Keratinocyte (primary cell): Measurements from ENCODE around the gene EME2. TPM values are rescaled to one million over a fixed set of nuclear protein-coding genes. Genes with fewer than 3 reads are reported as not detected.

Source experiments
- DNase-seq: peaks from one replicate; pipeline ENCODE4 v3.0.0-alpha.2; 2011; ENCODE audit warnings: low read depth, missing footprints, low spot score
- FAIRE-seq: peaks from 2 replicates; lab custom pipeline; 2011; peaks lifted over from hg19 to GRCh38; lab: Jason Lieb, UNC
- H2AFZ ChIP-seq: 2 replicates; pipeline ENCODE4 v1.6.0; 2012; ENCODE audit warnings: low read length, control low read depth, inconsistent platforms; ENCODE audit not compliant: control insufficient read depth
- H3K27ac ChIP-seq: 2 replicates; pipeline ENCODE4 v1.5.1; 2011; ENCODE audit warnings: low read length; ENCODE audit not compliant: control insufficient read depth, insufficient read depth
- H3K27me3 ChIP-seq: 3 replicates; pipeline ENCODE4 v1.6.0; 2011; ENCODE audit warnings: low read length; ENCODE audit not compliant: control insufficient read depth, insufficient read depth; ENCODE audit errors: extremely low read depth
- H3K36me3 ChIP-seq, 2 experiments: 2 replicates in 1 of 2; 3 replicates in 1 of 2; pipeline ENCODE4 v1.5.1; 2011; ENCODE audit warnings: low read length in 2 of 2, mild to moderate bottlenecking in 1 of 2; ENCODE audit not compliant: control insufficient read depth in 2 of 2, insufficient read depth in 2 of 2; ENCODE audit errors: extremely low read depth in 1 of 2
- H3K4me1 ChIP-seq: 3 replicates; pipeline ENCODE4 v1.5.1; 2011; ENCODE audit warnings: low read length; ENCODE audit not compliant: control insufficient read depth, insufficient read depth; ENCODE audit errors: extremely low read depth
- H3K4me2 ChIP-seq: 3 replicates; pipeline ENCODE4 v1.6.0; 2011; ENCODE audit warnings: low read depth, low read length; ENCODE audit not compliant: control insufficient read depth, insufficient read depth; ENCODE audit errors: extremely low read depth
- H3K4me3 ChIP-seq, 3 experiments: fragments of 200-600 bp in 1 of 3; sonication (generic) in 1 of 3; 2 replicates in 2 of 3; 3 replicates in 1 of 3; pipeline ENCODE4 v1.5.1; 2011 to 2016; ENCODE audit warnings: low read length in 3 of 3, mild to moderate bottlenecking in 3 of 3, control low read depth in 2 of 3, inconsistent platforms in 1 of 3, low read depth in 1 of 3, mixed read lengths in 1 of 3, mixed run types in 1 of 3, moderate library complexity in 1 of 3; ENCODE audit not compliant: control insufficient read depth in 2 of 3, insufficient read depth in 2 of 3; ENCODE audit errors: extremely low read depth in 1 of 3
- H3K79me2 ChIP-seq: 2 replicates; pipeline ENCODE4 v1.6.0; 2012; ENCODE audit warnings: low read length; ENCODE audit not compliant: control insufficient read depth, insufficient read depth
- H3K9ac ChIP-seq: 3 replicates; pipeline ENCODE4 v1.6.0; 2011; ENCODE audit warnings: low read length; ENCODE audit not compliant: control insufficient read depth, insufficient read depth; ENCODE audit errors: extremely low read depth
- H3K9me1 ChIP-seq: 3 replicates; pipeline ENCODE4 v1.6.0; 2011; ENCODE audit warnings: low read length; ENCODE audit not compliant: control insufficient read depth, insufficient read depth; ENCODE audit errors: extremely low read depth
- H3K9me3 ChIP-seq: 2 replicates; pipeline ENCODE4 v1.5.1; 2012; ENCODE audit warnings: low read depth, low read length; ENCODE audit not compliant: control insufficient read depth
- H4K20me1 ChIP-seq: 3 replicates; pipeline ENCODE4 v1.6.0; 2011; ENCODE audit warnings: low read length; ENCODE audit not compliant: control insufficient read depth, insufficient read depth; ENCODE audit errors: extremely low read depth
- CTCF ChIP-seq, 3 experiments: IDR thresholded peaks in 1 of 3; conservative IDR thresholded peaks in 1 of 3; optimal IDR thresholded peaks in 1 of 3; 2 replicates in 2 of 3; 3 replicates in 1 of 3; pipeline versions ENCODE3 to v1.5.1; 2011; ENCODE audit warnings: low read length in 3 of 3, mild to moderate bottlenecking in 3 of 3, moderate library complexity in 2 of 3, control low read depth in 1 of 3, inconsistent platforms in 1 of 3; ENCODE audit not compliant: insufficient read depth in 2 of 3; ENCODE audit errors: extremely low read depth in 1 of 3
- EZH2 ChIP-seq: IDR thresholded peaks from one replicate; pipeline ENCODE4 v1.6.1; 2012; ENCODE audit warnings: inconsistent platforms, mild to moderate bottlenecking, low read length, moderate library complexity
- dilution Hi-C: fragments of 300-500 bp; cut with MboI; formaldehyde crosslinking; loops from one replicate; pipeline ENCODE4 v1.7.0; 2020; ENCODE audit warnings: low sequenced_read_pairs; ENCODE audit not compliant: extremely low pct_ligation_motif_present
- polyA plus RNA-seq, 5 experiments: library from polyadenylated mRNA; depleted of rRNA in 3 of 5; stranded (reverse) in 3 of 5; stranded (forward) in 1 of 5; unstranded in 1 of 5; fragments of >200 nt; gene quantifications; 1 replicate in 1 of 5; 2 replicates in 3 of 5; 3 replicates in 1 of 5; pipeline versions ENCODE4 v1.2.1 to v1.2.3, GENCODE V29; 2011 to 2012; ENCODE audit warnings: missing spikeins in 2 of 5, low read depth in 1 of 5, low replicate concordance in 1 of 5

EME2 gene
- polyA plus RNA-seq, 1 donor (not counting 4 experiments of a cell fraction or from before 2014, with no cell fraction given): 6.3 TPM

- Histone ChIP-seq H3K4me1 (no peaks in the 10 kb centered on the region), H3K4me2 (no peak overlapping the region), H3K36me3 (peaks cover 7 to 14% of the 10 kb centered on the region in 2 experiments), H3K9me3 (peaks cover 30% of the 10 kb centered on the region), H3K4me3 (no peak overlapping the region), H3K27me3 (no peaks in the 10 kb centered on the region), H3K9me1 (no peaks in the 10 kb centered on the region), H3K9ac (no peak overlapping the region), H3K27ac (no peak overlapping the region), H2AFZ (no peak overlapping the region), H4K20me1 (peaks cover under 1% of the 10 kb centered on the region), H3K79me2 (peaks cover 9% of the 10 kb centered on the region)
- TF ChIP-seq EZH2 (no peak), CTCF (optimal IDR thresholded peaks at IDR 0.05 in 1 of 3, IDR thresholded peaks at IDR 0.05 in 1 of 3, conservative IDR thresholded peaks at IDR 0.05 in 1 of 3; ENCODE audit: extremely low read depth in 1 of 3, insufficient read depth in 2 of 3, low read length in 3 of 3) (no peak)
- dilution Hi-C loops: no loop called here
- DNase-seq (no peak), FAIRE-seq (no peak)
These were observed 32.4 kb upstream of the EME2 start for GRCh38 chr16:1740234-1740633.

GRCh38 chr16:1740781-1741490 lies 31.7 kb upstream of the EME2 start:
- no peak for TF ChIP-seq EZH2
- no peak for TF ChIP-seq CTCF (optimal IDR thresholded peaks at IDR 0.05 in 1 of 3, IDR thresholded peaks at IDR 0.05 in 1 of 3, conservative IDR thresholded peaks at IDR 0.05 in 1 of 3; ENCODE audit: extremely low read depth in 1 of 3, insufficient read depth in 2 of 3, low read length in 3 of 3)

More at GRCh38 chr16:1740781-1741490, 31.7 kb upstream of the EME2 start:
- Histone ChIP-seq H3K9me3 (peaks cover 24% of the 10 kb centered on the region), H3K9me1 (no peaks in the 10 kb centered on the region), H3K79me2 (peaks cover 4% of the 10 kb centered on the region), H3K27ac (no peak overlapping the region), H2AFZ (no peak overlapping the region), H4K20me1 (peaks cover 2% of the 10 kb centered on the region), H3K27me3 (no peaks in the 10 kb centered on the region), H3K36me3 (peaks cover 7 to 15% of the 10 kb centered on the region in 2 experiments), H3K9ac (no peak overlapping the region), H3K4me2 (no peak overlapping the region), H3K4me3 (no peak overlapping the region), H3K4me1 (peaks cover 4% of the 10 kb centered on the region)
- DNase-seq: no peak
- dilution Hi-C loops: no loop called here
- no peak for FAIRE-seq
